Liver (tissue), 9 donors: ENCODE results near the gene EP400. TPM values are rescaled to one million over a fixed set of nuclear protein-coding genes. Genes with fewer than 3 reads are reported as not detected.

Experiments used
- DNase-seq: peaks from one replicate; pipeline ENCODE4 v3.0.0-alpha.2; 2017; ENCODE audit warnings: low spot score
- H3K27ac ChIP-seq, 2 donors: one replicate each; pipeline ENCODE4 v1.7.0; 2013; ENCODE audit warnings: inconsistent platforms in 2 of 2, low read length in 2 of 2, control low read depth in 1 of 2, low read depth in 1 of 2, mild to moderate bottlenecking in 1 of 2
- H3K27me3 ChIP-seq, 4 donors: one replicate each; pipeline versions ENCODE4 v1.6.1 to v1.7.0; 2013; ENCODE audit warnings: low read length in 3 of 4, inconsistent platforms in 1 of 4, mild to moderate bottlenecking in 1 of 4, moderate library complexity in 1 of 4; ENCODE audit not compliant: control insufficient read depth in 4 of 4, insufficient read depth in 4 of 4
- H3K36me3 ChIP-seq, 4 donors: one replicate each; pipeline versions ENCODE4 v1.6.1 to v1.7.0; 2013; ENCODE audit warnings: low read length in 3 of 4, mild to moderate bottlenecking in 3 of 4, low read depth in 1 of 4, moderate library complexity in 1 of 4; ENCODE audit not compliant: control insufficient read depth in 4 of 4, insufficient read depth in 3 of 4
- H3K4me1 ChIP-seq, 4 donors: one replicate each; pipeline versions ENCODE4 v1.6.1 to v1.7.0; 2013; ENCODE audit warnings: low read length in 3 of 4, mild to moderate bottlenecking in 3 of 4, moderate library complexity in 1 of 4; ENCODE audit not compliant: control insufficient read depth in 4 of 4, insufficient read depth in 4 of 4
- H3K4me3 ChIP-seq, 3 donors: one replicate each; pipeline versions ENCODE4 v1.6.1 to v1.7.0; 2013; ENCODE audit warnings: low read length in 3 of 3, control low read depth in 1 of 3, low read depth in 1 of 3, mild to moderate bottlenecking in 1 of 3
- H3K9ac ChIP-seq, 2 donors: one replicate each; pipeline ENCODE4 v1.7.0; 2013; ENCODE audit warnings: low read length in 2 of 2, mild to moderate bottlenecking in 2 of 2, moderate library complexity in 2 of 2, control low read depth in 1 of 2, low read depth in 1 of 2
- H3K9me3 ChIP-seq, 4 donors: one replicate each; pipeline versions ENCODE4 v1.6.1 to v1.7.0; 2013; ENCODE audit warnings: low read length in 3 of 4; ENCODE audit not compliant: control insufficient read depth in 4 of 4
- EGR1 ChIP-seq, 2 donors: IDR thresholded peaks; 2 replicates each; pipeline ENCODE4 v1.6.1; 2016 to 2018; ENCODE audit warnings: antibody characterized with exemption in 2 of 2, low read depth in 2 of 2
- FOXA1 ChIP-seq: IDR thresholded peaks from 2 replicates; pipeline ENCODE4 v1.6.1; 2016; ENCODE audit warnings: antibody characterized with exemption
- FOXA2 ChIP-seq: IDR thresholded peaks from 2 replicates; pipeline ENCODE4 v1.6.1; 2016; ENCODE audit warnings: antibody characterized with exemption
- GABPA ChIP-seq, 2 donors: IDR thresholded peaks in 1 of 2; conservative IDR thresholded peaks in 1 of 2; 2 replicates each; pipeline ENCODE4 v1.6.1; 2016; ENCODE audit warnings: antibody characterized with exemption in 2 of 2, mild to moderate bottlenecking in 1 of 2, moderate library complexity in 1 of 2
- HNF4A ChIP-seq, 2 donors: conservative IDR thresholded peaks; 2 replicates each; pipeline ENCODE4 v1.6.1; 2016; ENCODE audit warnings: antibody characterized with exemption in 2 of 2, mild to moderate bottlenecking in 2 of 2
- JUND ChIP-seq, 2 donors: IDR thresholded peaks; 2 replicates each; pipeline ENCODE4 v1.6.1; 2016; ENCODE audit warnings: antibody characterized with exemption in 2 of 2
- NR2F2 ChIP-seq: IDR thresholded peaks from 2 replicates; pipeline ENCODE4 v1.6.1; 2016; ENCODE audit warnings: antibody characterized with exemption
- RXRA ChIP-seq, 2 donors: IDR thresholded peaks; 2 replicates each; pipeline ENCODE4 v1.6.1; 2017 to 2018; ENCODE audit warnings: antibody characterized with exemption in 2 of 2, mild to moderate bottlenecking in 1 of 2
- SP1 ChIP-seq: IDR thresholded peaks from 2 replicates; pipeline ENCODE4 v1.6.1; 2018; ENCODE audit warnings: antibody characterized with exemption, mild to moderate bottlenecking
- TAF1 ChIP-seq: conservative IDR thresholded peaks from 2 replicates; pipeline ENCODE4 v1.6.1; 2016; ENCODE audit warnings: antibody characterized with exemption, mild to moderate bottlenecking
- YY1 ChIP-seq: IDR thresholded peaks from 2 replicates; pipeline ENCODE4 v1.6.1; 2016; ENCODE audit warnings: antibody characterized with exemption, mild to moderate bottlenecking
- WGBS: extraction: QIAGEN DNeasy Blood & Tissue Kit; methylation state at CpG from one replicate; pipeline ENCODE4 v1.1.7; 2013; 5-methylcytosine and 5-hydroxymethylcytosine counted together
- polyA plus RNA-seq, 2 donors: library from polyadenylated mRNA; stranded (reverse) in 1 of 2; unstranded in 1 of 2; fragments of 200-250 nt in 1 of 2; fragments of >200 nt in 1 of 2; fragmentation: Nextera tagmentation in 1 of 2; extraction: Ambion mirVana in 1 of 2; gene quantifications; one replicate each; pipeline versions ENCODE4 v1.2.1 to v1.2.3, GENCODE V29; 2013 to 2015
- total RNA-seq, 2 donors: library from RNA; depleted of rRNA; stranded (reverse); fragments of >200 nt; gene quantifications; one replicate each; pipeline ENCODE4 v1.2.3, GENCODE V29; 2014
- TF ChIP-seq, protein P1 (sequence below): IDR thresholded peaks from 2 replicates; pipeline ENCODE4 v1.6.1; 2016; ENCODE audit warnings: antibody characterized with exemption
- TF ChIP-seq, protein P2 (sequence below): fragments of 150-350 bp; IDR thresholded peaks from 2 replicates; pipeline ENCODE4 v1.5.1; 2017; ENCODE audit warnings: improper control_type of control experiment, low read depth, low read length; ENCODE audit not compliant: missing input control
- TF ChIP-seq, protein P3 (sequence below): IDR thresholded peaks from 2 replicates; pipeline ENCODE4 v1.6.1; 2016; ENCODE audit warnings: antibody characterized with exemption
- TF ChIP-seq, protein P4 (sequence below): IDR thresholded peaks from 2 replicates; pipeline ENCODE4 v1.6.1; 2016; ENCODE audit warnings: antibody characterized with exemption
- TF ChIP-seq, protein P5 (sequence below): IDR thresholded peaks from 2 replicates; pipeline ENCODE4 v1.6.1; 2016; ENCODE audit warnings: antibody characterized with exemption, mild to moderate bottlenecking
- donor health status: healthy.
- donor health status: healthy.
- donor health status: healthy.
- donor health status: healthy.
- donor health status: healthy.

Gene EP400
- total and polyA plus RNA-seq, 4 donors: 4.7 to 12.4 (median 7.1) TPM

DNA sequence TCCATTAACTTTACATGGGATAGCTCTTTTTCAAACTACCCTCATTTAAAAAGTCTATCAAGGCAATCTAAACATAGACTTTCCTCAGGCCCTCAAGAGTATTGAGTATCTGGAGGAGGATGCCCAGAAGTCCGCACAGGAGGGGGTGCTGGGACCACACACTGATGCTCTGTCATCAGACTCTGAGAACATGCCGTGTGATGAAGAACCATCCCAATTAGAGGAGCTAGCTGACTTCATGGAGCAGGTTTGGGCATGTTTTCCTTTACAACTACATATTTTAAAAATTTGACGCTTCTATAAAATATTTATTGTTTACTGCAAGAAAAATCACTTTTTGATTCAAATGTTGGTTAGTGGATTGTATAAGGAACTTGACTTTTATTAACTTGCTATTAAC is 93.5 kb downstream of the EP400 start:
- H3K9ac ChIP-seq: no peak overlapping the region
- no peaks in the 10 kb centered on the region for H3K9me3 ChIP-seq
- no peak overlapping the region for H3K4me3 ChIP-seq
- no peak overlapping the region for H3K27ac ChIP-seq
- no peaks in the 10 kb centered on the region for H3K4me1 ChIP-seq
- peaks cover 5 to 57% (median 31%) of the 10 kb centered on the region in 4 donors for H3K36me3 ChIP-seq
- WGBS: 98% methylated on average over 3 of the region's 3 CpGs
- H3K27me3 ChIP-seq: no peaks in the 10 kb centered on the region
- DNase-seq: no peak
- TF ChIP-seq GABPA (IDR thresholded peaks at IDR 0.05 in 1 of 2, conservative IDR thresholded peaks at IDR 0.05 in 1 of 2) (no peak), NR2F2 (no peak)
- TF ChIP-seq, protein P1, sequence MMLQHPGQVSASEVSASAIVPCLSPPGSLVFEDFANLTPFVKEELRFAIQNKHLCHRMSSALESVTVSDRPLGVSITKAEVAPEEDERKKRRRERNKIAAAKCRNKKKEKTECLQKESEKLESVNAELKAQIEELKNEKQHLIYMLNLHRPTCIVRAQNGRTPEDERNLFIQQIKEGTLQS: no peak
- TF ChIP-seq, protein P2, sequence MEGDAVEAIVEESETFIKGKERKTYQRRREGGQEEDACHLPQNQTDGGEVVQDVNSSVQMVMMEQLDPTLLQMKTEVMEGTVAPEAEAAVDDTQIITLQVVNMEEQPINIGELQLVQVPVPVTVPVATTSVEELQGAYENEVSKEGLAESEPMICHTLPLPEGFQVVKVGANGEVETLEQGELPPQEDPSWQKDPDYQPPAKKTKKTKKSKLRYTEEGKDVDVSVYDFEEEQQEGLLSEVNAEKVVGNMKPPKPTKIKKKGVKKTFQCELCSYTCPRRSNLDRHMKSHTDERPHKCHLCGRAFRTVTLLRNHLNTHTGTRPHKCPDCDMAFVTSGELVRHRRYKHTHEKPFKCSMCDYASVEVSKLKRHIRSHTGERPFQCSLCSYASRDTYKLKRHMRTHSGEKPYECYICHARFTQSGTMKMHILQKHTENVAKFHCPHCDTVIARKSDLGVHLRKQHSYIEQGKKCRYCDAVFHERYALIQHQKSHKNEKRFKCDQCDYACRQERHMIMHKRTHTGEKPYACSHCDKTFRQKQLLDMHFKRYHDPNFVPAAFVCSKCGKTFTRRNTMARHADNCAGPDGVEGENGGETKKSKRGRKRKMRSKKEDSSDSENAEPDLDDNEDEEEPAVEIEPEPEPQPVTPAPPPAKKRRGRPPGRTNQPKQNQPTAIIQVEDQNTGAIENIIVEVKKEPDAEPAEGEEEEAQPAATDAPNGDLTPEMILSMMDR: no peak

DNA sequence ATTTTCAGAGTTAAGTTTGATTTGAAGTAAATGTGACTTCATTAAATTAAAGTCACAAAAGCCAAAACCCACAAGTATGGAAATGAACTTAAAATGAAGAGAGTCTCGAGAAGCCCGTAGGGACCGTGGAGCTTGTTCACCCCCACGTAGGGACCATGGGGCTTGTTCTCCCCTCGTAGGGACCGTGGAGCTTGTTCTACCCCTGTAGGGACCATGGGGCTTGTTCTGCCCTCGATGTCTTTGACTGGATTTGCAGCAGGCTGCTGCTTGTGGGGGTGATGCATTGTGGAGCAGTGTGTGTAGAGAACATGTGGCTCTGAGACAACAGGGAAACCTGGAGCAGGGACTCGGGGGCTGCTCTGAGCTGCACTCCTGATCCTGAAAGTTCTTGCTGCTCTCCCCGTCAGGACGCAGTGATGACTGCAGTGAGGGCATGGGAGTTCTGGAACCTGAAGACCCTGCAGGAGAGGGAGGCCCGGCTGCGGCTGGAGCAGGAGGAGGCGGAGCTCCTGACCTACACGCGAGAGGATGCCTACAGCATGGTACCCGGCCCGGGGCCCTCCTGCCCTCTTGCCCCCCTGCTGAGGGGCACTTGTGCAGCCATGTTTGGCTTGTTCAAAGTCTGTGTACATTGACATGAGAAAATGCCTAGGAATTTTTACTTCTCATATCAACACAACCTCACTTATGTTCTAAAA is 94.2 kb downstream of the EP400 start:
- Histone ChIP-seq H3K4me1 (no peaks in the 10 kb centered on the region), H3K27ac (no peak overlapping the region), H3K9me3 (no peaks in the 10 kb centered on the region), H3K36me3 (peaks cover 5 to 50% (median 30%) of the 10 kb centered on the region in 4 donors), H3K27me3 (no peaks in the 10 kb centered on the region), H3K4me3 (no peak overlapping the region), H3K9ac (no peak overlapping the region)
- TF ChIP-seq, protein P1: no peak
- TF ChIP-seq, protein P3, sequence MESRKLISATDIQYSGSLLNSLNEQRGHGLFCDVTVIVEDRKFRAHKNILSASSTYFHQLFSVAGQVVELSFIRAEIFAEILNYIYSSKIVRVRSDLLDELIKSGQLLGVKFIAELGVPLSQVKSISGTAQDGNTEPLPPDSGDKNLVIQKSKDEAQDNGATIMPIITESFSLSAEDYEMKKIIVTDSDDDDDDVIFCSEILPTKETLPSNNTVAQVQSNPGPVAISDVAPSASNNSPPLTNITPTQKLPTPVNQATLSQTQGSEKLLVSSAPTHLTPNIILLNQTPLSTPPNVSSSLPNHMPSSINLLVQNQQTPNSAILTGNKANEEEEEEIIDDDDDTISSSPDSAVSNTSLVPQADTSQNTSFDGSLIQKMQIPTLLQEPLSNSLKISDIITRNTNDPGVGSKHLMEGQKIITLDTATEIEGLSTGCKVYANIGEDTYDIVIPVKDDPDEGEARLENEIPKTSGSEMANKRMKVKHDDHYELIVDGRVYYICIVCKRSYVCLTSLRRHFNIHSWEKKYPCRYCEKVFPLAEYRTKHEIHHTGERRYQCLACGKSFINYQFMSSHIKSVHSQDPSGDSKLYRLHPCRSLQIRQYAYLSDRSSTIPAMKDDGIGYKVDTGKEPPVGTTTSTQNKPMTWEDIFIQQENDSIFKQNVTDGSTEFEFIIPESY: no peak
- no peak for TF ChIP-seq FOXA1
- TF ChIP-seq RXRA (IDR thresholded peaks at IDR 0.05): no peak
- no peak for TF ChIP-seq SP1
- TF ChIP-seq FOXA2: no peak
- no peak for TF ChIP-seq EGR1 (IDR thresholded peaks at IDR 0.05; ENCODE audit: low read depth in 2 of 2)
- TF ChIP-seq TAF1: no peak
- no peak for TF ChIP-seq HNF4A (conservative IDR thresholded peaks at IDR 0.05)
- no peak for TF ChIP-seq JUND (IDR thresholded peaks at IDR 0.05)
- TF ChIP-seq YY1: no peak
- TF ChIP-seq, protein P4, sequence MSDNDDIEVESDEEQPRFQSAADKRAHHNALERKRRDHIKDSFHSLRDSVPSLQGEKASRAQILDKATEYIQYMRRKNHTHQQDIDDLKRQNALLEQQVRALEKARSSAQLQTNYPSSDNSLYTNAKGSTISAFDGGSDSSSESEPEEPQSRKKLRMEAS: no peak
- TF ChIP-seq NR2F2: no peak
- TF ChIP-seq, protein P5, sequence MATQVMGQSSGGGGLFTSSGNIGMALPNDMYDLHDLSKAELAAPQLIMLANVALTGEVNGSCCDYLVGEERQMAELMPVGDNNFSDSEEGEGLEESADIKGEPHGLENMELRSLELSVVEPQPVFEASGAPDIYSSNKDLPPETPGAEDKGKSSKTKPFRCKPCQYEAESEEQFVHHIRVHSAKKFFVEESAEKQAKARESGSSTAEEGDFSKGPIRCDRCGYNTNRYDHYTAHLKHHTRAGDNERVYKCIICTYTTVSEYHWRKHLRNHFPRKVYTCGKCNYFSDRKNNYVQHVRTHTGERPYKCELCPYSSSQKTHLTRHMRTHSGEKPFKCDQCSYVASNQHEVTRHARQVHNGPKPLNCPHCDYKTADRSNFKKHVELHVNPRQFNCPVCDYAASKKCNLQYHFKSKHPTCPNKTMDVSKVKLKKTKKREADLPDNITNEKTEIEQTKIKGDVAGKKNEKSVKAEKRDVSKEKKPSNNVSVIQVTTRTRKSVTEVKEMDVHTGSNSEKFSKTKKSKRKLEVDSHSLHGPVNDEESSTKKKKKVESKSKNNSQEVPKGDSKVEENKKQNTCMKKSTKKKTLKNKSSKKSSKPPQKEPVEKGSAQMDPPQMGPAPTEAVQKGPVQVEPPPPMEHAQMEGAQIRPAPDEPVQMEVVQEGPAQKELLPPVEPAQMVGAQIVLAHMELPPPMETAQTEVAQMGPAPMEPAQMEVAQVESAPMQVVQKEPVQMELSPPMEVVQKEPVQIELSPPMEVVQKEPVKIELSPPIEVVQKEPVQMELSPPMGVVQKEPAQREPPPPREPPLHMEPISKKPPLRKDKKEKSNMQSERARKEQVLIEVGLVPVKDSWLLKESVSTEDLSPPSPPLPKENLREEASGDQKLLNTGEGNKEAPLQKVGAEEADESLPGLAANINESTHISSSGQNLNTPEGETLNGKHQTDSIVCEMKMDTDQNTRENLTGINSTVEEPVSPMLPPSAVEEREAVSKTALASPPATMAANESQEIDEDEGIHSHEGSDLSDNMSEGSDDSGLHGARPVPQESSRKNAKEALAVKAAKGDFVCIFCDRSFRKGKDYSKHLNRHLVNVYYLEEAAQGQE: no peak
- WGBS: 94% methylated on average over 17 of the region's 17 CpGs
- DNase-seq: no peak
